HepG2 (cell line): ENCODE measurements around the gene SRSF3. TPM values are rescaled to one million over a fixed set of nuclear protein-coding genes. Genes with fewer than 3 reads are reported as not detected.

ENCODE experiments used
- CC2D1A ChIP-seq: sonication (generic); formaldehyde crosslinking; IDR thresholded peaks from 2 replicates; pipeline ENCODE4 v1.8.1; 2023; ENCODE audit warnings: mild to moderate bottlenecking, missing genetic modification reagents
- CEBPB ChIP-seq: IDR thresholded peaks from 2 replicates; pipeline ENCODE4 v1.6.1; 2011; ENCODE audit warnings: low read depth, low read length, improper control_type of control experiment, borderline replicate concordance
- CENPX ChIP-seq: sonication (generic); formaldehyde crosslinking; IDR thresholded peaks from 2 replicates; pipeline ENCODE4 v1.9.0; 2021; ENCODE audit warnings: mild to moderate bottlenecking, missing genetic modification reagents, moderate library complexity
- ETV6 ChIP-seq: sonication (generic); formaldehyde crosslinking; conservative IDR thresholded peaks from 2 replicates; pipeline ENCODE4 v1.4.0; 2020; ENCODE audit warnings: missing genetic modification reagents
- FOSL2 ChIP-seq: sonication (generic); formaldehyde crosslinking; IDR thresholded peaks from 2 replicates; pipeline ENCODE4 v1.4.0; 2020; ENCODE audit warnings: missing genetic modification reagents
- GABPB1 ChIP-seq: IDR thresholded peaks from 2 replicates; pipeline ENCODE4 v1.6.1; 2016; ENCODE audit warnings: mild to moderate bottlenecking, missing genetic modification reagents, moderate library complexity, missing compliant biosample characterization
- GLI4 ChIP-seq: sonication (generic); formaldehyde crosslinking; IDR thresholded peaks from 2 replicates; pipeline ENCODE4 v1.5.1; 2020; ENCODE audit warnings: missing genetic modification reagents, mild to moderate bottlenecking, moderate library complexity, borderline replicate concordance
- HNRNPK ChIP-seq: fragments of 200-400 bp; formaldehyde crosslinking; IDR thresholded peaks from 2 replicates; pipeline ENCODE4 v1.6.1; 2018; ENCODE audit warnings: low read length, low read depth, moderate library complexity, mild to moderate bottlenecking; ENCODE audit not compliant: poor library complexity, severe bottlenecking
- HOXA3 ChIP-seq: sonication (generic); formaldehyde crosslinking; IDR thresholded peaks from 2 replicates; pipeline ENCODE4 v1.5.0; 2020; ENCODE audit warnings: missing genetic modification reagents
- IRF2 ChIP-seq: IDR thresholded peaks from 2 replicates; pipeline ENCODE4 v1.6.1; 2018; ENCODE audit warnings: missing genetic modification reagents, missing compliant biosample characterization
- JUNB ChIP-seq: sonication (generic); formaldehyde crosslinking; IDR thresholded peaks from 2 replicates; pipeline ENCODE4 v1.8.0; 2022; ENCODE audit warnings: missing genetic modification reagents, mild to moderate bottlenecking, borderline replicate concordance
- MAFF ChIP-seq: IDR thresholded peaks from 2 replicates; pipeline ENCODE4 v1.6.1; 2011; ENCODE audit warnings: low read depth, low read length, improper control_type of control experiment
- PCBP2 ChIP-seq: fragments of 200-400 bp; formaldehyde crosslinking; optimal IDR thresholded peaks from 2 replicates; pipeline ENCODE3; 2018; ENCODE audit warnings: low read length, low read depth; ENCODE audit not compliant: poor library complexity, severe bottlenecking
- RAD21 ChIP-seq: fragments of 450-650 bp; formaldehyde crosslinking; IDR thresholded peaks from 2 replicates; pipeline ENCODE4 v1.5.0; 2020; ENCODE audit warnings: mild to moderate bottlenecking
- REST ChIP-seq, 2 experiments: IDR thresholded peaks; 2 replicates each; pipeline ENCODE4 v1.6.1; 2011 to 2012; ENCODE audit warnings: low read length in 2 of 2, borderline replicate concordance in 1 of 2, low read depth in 1 of 2, mild to moderate bottlenecking in 1 of 2, moderate library complexity in 1 of 2
- SIN3B ChIP-seq: fragments of 150-350 bp; IDR thresholded peaks from 2 replicates; pipeline ENCODE4 v1.6.1; 2014; ENCODE audit warnings: low read length
- SOX13 ChIP-seq, 3 experiments: fragments of 450-650 bp in 1 of 3; sonication (generic) in 1 of 3; formaldehyde crosslinking in 1 of 3; IDR thresholded peaks in 2 of 3; conservative IDR thresholded peaks in 1 of 3; 2 replicates each; pipeline versions ENCODE4 v1.5.0 to v1.6.1; 2016 to 2020; ENCODE audit warnings: antibody characterized with exemption in 1 of 3, mild to moderate bottlenecking in 1 of 3, missing compliant biosample characterization in 1 of 3, missing genetic modification reagents in 1 of 3, moderate library complexity in 1 of 3
- WIZ ChIP-seq: sonication (generic); formaldehyde crosslinking; IDR thresholded peaks from 2 replicates; pipeline ENCODE4 v1.5.1; 2020; ENCODE audit warnings: mild to moderate bottlenecking, missing genetic modification reagents
- ZBTB14 ChIP-seq: sonication (generic); formaldehyde crosslinking; IDR thresholded peaks from 2 replicates; pipeline ENCODE4 v1.4.0; 2020; ENCODE audit warnings: missing genetic modification reagents
- ZFP1 ChIP-seq: IDR thresholded peaks from 2 replicates; pipeline ENCODE4 v1.6.1; 2016
- ZKSCAN1 ChIP-seq: fragments of 150-350 bp; IDR thresholded peaks from 2 replicates; pipeline ENCODE4 v1.6.1; 2014; ENCODE audit warnings: low read length
- ZNF10 ChIP-seq: sonication (generic); formaldehyde crosslinking; IDR thresholded peaks from 2 replicates; pipeline ENCODE4 v1.4.0; 2020; ENCODE audit warnings: mild to moderate bottlenecking, low read depth, missing genetic modification reagents, borderline replicate concordance
- ZNF251 ChIP-seq: sonication (generic); formaldehyde crosslinking; IDR thresholded peaks from 2 replicates; pipeline ENCODE4 v1.9.0; 2021; ENCODE audit warnings: mild to moderate bottlenecking, missing genetic modification reagents
- ZNF503 ChIP-seq: sonication (generic); formaldehyde crosslinking; IDR thresholded peaks from 2 replicates; pipeline ENCODE4 v1.4.0; 2020; ENCODE audit warnings: missing genetic modification reagents
- ZNF678 ChIP-seq: sonication (generic); formaldehyde crosslinking; IDR thresholded peaks from 2 replicates; pipeline ENCODE4 v1.4.0; 2020; ENCODE audit warnings: mild to moderate bottlenecking, missing genetic modification reagents
- polyA plus RNA-seq, 8 experiments: library from polyadenylated mRNA; depleted of rRNA in 3 of 8; stranded (reverse) in 7 of 8; unstranded in 1 of 8; fragments of >200 nt; fragmentation: Illumina TruSeq in 4 of 8; extraction: Trizol in 4 of 8; gene quantifications; 2 replicates each; pipeline versions ENCODE4 v1.2.1 to v1.2.3, GENCODE V29; 2011 to 2016; ENCODE audit warnings: low read depth in 4 of 8, missing spikeins in 1 of 8, mixed read lengths in 1 of 8; ENCODE audit not compliant: insufficient read depth in 1 of 8
- total RNA-seq, 5 experiments: library from RNA; depleted of rRNA; stranded (reverse); fragments of >200 nt; fragmentation: Illumina TruSeq; extraction: Trizol; gene quantifications; 2 replicates each; pipeline ENCODE4 v1.2.3, GENCODE V29; 2016; ENCODE audit warnings: low read depth in 1 of 5

SRSF3 gene
- total and polyA plus RNA-seq, 2 of the 13 experiments (the other 11 are each of a cell fraction or from before 2014, with no cell fraction given) = 206 to 684 TPM

GRCh38 chr6:36615018-36615761 is 21.0 kb downstream of the SRSF3 start (continued):
- TF ChIP-seq ZBTB14 (CRISPR knock-in tag) (no peak), CENPX (CRISPR knock-in tag) (no peak), CEBPB (peak; percentile 92), FOSL2 (CRISPR knock-in tag) (0 out of 2 replicates have a peak, but pooled peaks have one; percentile 16), SOX13 (IDR thresholded peaks at IDR 0.05) (no peak), SOX13 (CRISPR knock-in tag; conservative IDR thresholded peaks at IDR 0.05 in 1 of 2, IDR thresholded peaks at IDR 0.05 in 1 of 2) (no peak), JUNB (CRISPR knock-in tag) (no peak), ZNF678 (CRISPR knock-in tag) (no peak), GLI4 (CRISPR knock-in tag) (no peak), HNRNPK (no peak), ZNF503 (CRISPR knock-in tag) (no peak), WIZ (CRISPR knock-in tag) (no peak), PCBP2 (no peak), ZKSCAN1 (no peak), RAD21 (peak; percentile 72), MAFF (peak; percentile 76), ZNF251 (CRISPR knock-in tag) (no peak), SIN3B (no peak), HOXA3 (CRISPR knock-in tag) (peak; percentile 65; the same call in 1 of the 2 replicates), ZNF10 (CRISPR knock-in tag) (no peak), REST (IDR thresholded peaks at IDR 0.05; ENCODE audit: borderline replicate concordance in 1 of 2, low read depth in 1 of 2, low read length in 2 of 2) (no peak), CC2D1A (CRISPR knock-in tag) (no peak), ETV6 (CRISPR knock-in tag) (no peak), GABPB1 (CRISPR knock-in tag) (no peak), ZFP1 (no peak), IRF2 (CRISPR knock-in tag) (no peak)
